Smooth muscle cell (in vitro differentiated cells): ENCODE measurements around the gene S100A11. TPM values are rescaled to one million over a fixed set of nuclear protein-coding genes. Genes with fewer than 3 reads are reported as not detected.

ENCODE experiments used
- DNase-seq: peaks from one replicate; lab custom pipeline; 2025; ENCODE audit not compliant: unreplicated experiment; lab: John Stamatoyannopoulos, UW
- H2AFZ ChIP-seq: fragments of 200-600 bp; sonication (generic); 2 replicates; pipeline ENCODE4 v1.6.0; 2016; ENCODE audit warnings: antibody characterized with exemption, low read depth, mild to moderate bottlenecking
- H3F3A ChIP-seq: fragments of 200-600 bp; sonication (generic); 2 replicates; pipeline ENCODE4 v1.6.0; 2017; ENCODE audit warnings: antibody characterized with exemption, low read depth
- H3K27ac ChIP-seq: fragments of 200-600 bp; sonication (generic); 2 replicates; pipeline ENCODE4 v1.5.1; 2016; ENCODE audit warnings: low read depth, mild to moderate bottlenecking
- H3K27me3 ChIP-seq: fragments of 200-600 bp; sonication (generic); 2 replicates; pipeline ENCODE4 v1.6.1; 2016; ENCODE audit warnings: low read depth, mild to moderate bottlenecking
- H3K36me3 ChIP-seq: fragments of 200-600 bp; sonication (generic); 2 replicates; pipeline ENCODE4 v1.5.1; 2016; ENCODE audit warnings: low read depth
- H3K4me1 ChIP-seq: fragments of 200-600 bp; sonication (generic); 2 replicates; pipeline ENCODE4 v1.5.1; 2016; ENCODE audit warnings: low read depth
- H3K4me2 ChIP-seq: fragments of 200-600 bp; sonication (generic); 2 replicates; pipeline ENCODE4 v1.6.0; 2016; ENCODE audit warnings: mild to moderate bottlenecking
- H3K4me3 ChIP-seq: fragments of 200-600 bp; sonication (generic); 2 replicates; pipeline ENCODE4 v1.5.1; 2016; ENCODE audit warnings: mild to moderate bottlenecking
- H3K79me2 ChIP-seq: fragments of 200-600 bp; sonication (generic); 2 replicates; pipeline ENCODE4 v1.6.0; 2016; ENCODE audit warnings: low read depth, mild to moderate bottlenecking
- H3K9ac ChIP-seq: fragments of 200-600 bp; sonication (generic); 2 replicates; pipeline ENCODE4 v1.6.0; 2016; ENCODE audit warnings: low read depth
- H3K9me3 ChIP-seq: fragments of 200-600 bp; sonication (generic); replicated peaks from 2 replicates; pipeline ENCODE4 v1.5.1; 2016; ENCODE audit warnings: low read depth
- H4K20me1 ChIP-seq: fragments of 200-600 bp; sonication (generic); 2 replicates; pipeline ENCODE4 v1.6.0; 2016; ENCODE audit warnings: low read depth
- CTCF ChIP-seq: fragments of 200-600 bp; sonication (generic); IDR thresholded peaks from 2 replicates; pipeline ENCODE4 v1.5.1; 2017; ENCODE audit warnings: borderline replicate concordance, mild to moderate bottlenecking, antibody characterized with exemption; ENCODE audit not compliant: insufficient read depth, poor library complexity, severe bottlenecking
- WGBS: methylation state at CpG from one replicate; pipeline ENCODE4 v1.1.7; 2016; ENCODE audit warnings: low lambda C conversion rate; 5-methylcytosine and 5-hydroxymethylcytosine counted together
- polyA plus RNA-seq: library from polyadenylated mRNA; unstranded; fragments of >200 nt; fragmentation: Nextera tagmentation; extraction: Ambion mirVana; gene quantifications from 2 replicates; pipeline ENCODE4 v1.2.1, GENCODE V29; 2016
- small RNA-seq: library from RNA; depleted of rRNA; stranded (forward); fragments of <200 nt; gene quantifications from one replicate; pipeline ENCODE3, GENCODE V24; 2014
- total RNA-seq: library from RNA; depleted of rRNA; stranded (reverse); fragments of >200 nt; gene quantifications from 2 replicates; pipeline ENCODE4 v1.2.3, GENCODE V29; 2014

The S100A11 gene
- total and polyA plus RNA-seq, 2 experiments from 2014 or later, result 1,481 to 2,824 TPM

- Histone ChIP-seq H3K36me3 (peaks cover 10% of the 10 kb centered on the region), H3K27me3 (no peaks in the 10 kb centered on the region), H2AFZ (no peak overlapping the region), H3F3A (peaks cover 64% of the 10 kb centered on the region), H3K9ac (no peak overlapping the region), H3K27ac (peak overlapping the region; percentile 99), H3K4me3 (no peak overlapping the region), H3K4me2 (no peak overlapping the region), H3K9me3 (no peaks in the 10 kb centered on the region), H4K20me1 (peaks cover 92% of the 10 kb centered on the region), H3K79me2 (peaks cover 62% of the 10 kb centered on the region), H3K4me1 (peaks cover 16% of the 10 kb centered on the region)
- 88% methylated on average over 1 of the region's 1 CpG for WGBS
- DNase-seq, result no peak
- TF ChIP-seq CTCF, result no peak
Observed at GRCh38 chr1:151985768-151986167, 51.0 kb downstream of the S100A11 start.

- Histone ChIP-seq H3K27ac (peak overlapping the region; percentile 99), H2AFZ (no peak overlapping the region), H3K4me3 (no peak overlapping the region), H3K4me1 (peaks cover 11% of the 10 kb centered on the region), H4K20me1 (peaks cover 87% of the 10 kb centered on the region), H3F3A (peaks cover 59% of the 10 kb centered on the region), H3K27me3 (no peaks in the 10 kb centered on the region), H3K79me2 (peaks cover 57% of the 10 kb centered on the region), H3K9ac (no peak overlapping the region), H3K36me3 (peaks cover 10% of the 10 kb centered on the region), H3K4me2 (no peak overlapping the region), H3K9me3 (no peaks in the 10 kb centered on the region)
- no peak for TF ChIP-seq CTCF
- 100% methylated on average over 2 of the region's 2 CpGs for WGBS
- DNase-seq, result no peak
Observed at GRCh38 chr1:151985270-151985669, 51.5 kb downstream of the S100A11 start.

- Histone ChIP-seq H3K27me3 (no peaks in the 10 kb centered on the region), H3K4me3 (no peak overlapping the region), H3K79me2 (peaks cover 50% of the 10 kb centered on the region), H3K27ac (peak overlapping the region; percentile 99), H4K20me1 (peaks cover 79% of the 10 kb centered on the region), H3K36me3 (peaks cover 10% of the 10 kb centered on the region), H3K9me3 (no peaks in the 10 kb centered on the region), H3K4me1 (peaks cover 4% of the 10 kb centered on the region), H3F3A (peaks cover 50% of the 10 kb centered on the region), H2AFZ (no peak overlapping the region), H3K4me2 (no peak overlapping the region), H3K9ac (no peak overlapping the region)
- no peak for TF ChIP-seq CTCF
- WGBS, result 38% methylated on average over 1 of the region's 1 CpG
- no peak for DNase-seq
Observed at GRCh38 chr1:151984313-151984956, 52.4 kb downstream of the S100A11 start.

Small RNA genes lying within 50 kb of the gene (small RNA-seq; reads per million reads assigned to genes)
- gene SPTLC1P4, result not detected

Other genes with a start within 250 kb of the S100A11 start
- gene TDRKH, start 246.5 kb downstream of the S100A11 start, total RNA-seq, result 3.9 and 8.5 TPM in 2 replicates
- gene TDRKH, start 246.5 kb downstream of the S100A11 start, polyA plus RNA-seq, result 3.9 and 4.7 TPM in 2 replicates
- not detected in 2 replicates for gene LINGO4, start 231.6 kb downstream of the S100A11 start, total RNA-seq
- not detected in 2 replicates for gene LINGO4, start 231.6 kb downstream of the S100A11 start, polyA plus RNA-seq
- not detected in 2 replicates for gene RORC, start 205.2 kb downstream of the S100A11 start, total RNA-seq
- not detected in 2 replicates for gene RORC, start 205.2 kb downstream of the S100A11 start, polyA plus RNA-seq
- not detected in 2 replicates for gene C2CD4D, start 197.2 kb downstream of the S100A11 start, total RNA-seq
- gene C2CD4D, start 197.2 kb downstream of the S100A11 start, polyA plus RNA-seq, result 1.2 TPM in 1 of 2 replicates, not detected in the other
- gene THEM5, start 183.3 kb downstream of the S100A11 start, total RNA-seq, result 0.76 and 2.1 TPM in 2 replicates
- 1.0 and 1.3 TPM in 2 replicates for gene THEM5, start 183.3 kb downstream of the S100A11 start, polyA plus RNA-seq
- gene THEM4, start 127.5 kb downstream of the S100A11 start, total RNA-seq, result 11.8 and 14.4 TPM in 2 replicates
- gene THEM4, start 127.5 kb downstream of the S100A11 start, polyA plus RNA-seq, result 15.9 and 19.0 TPM in 2 replicates
- gene S100A10, start 43.1 kb downstream of the S100A11 start, total RNA-seq, result 339 and 477 TPM in 2 replicates
- gene S100A10, start 43.1 kb downstream of the S100A11 start, polyA plus RNA-seq, result 1,351 and 2,073 TPM in 2 replicates
- gene TCHHL1, start 52.1 kb upstream of the S100A11 start, total RNA-seq, result not detected in 2 replicates
- not detected in 2 replicates for gene TCHHL1, start 52.1 kb upstream of the S100A11 start, polyA plus RNA-seq
- not detected in 2 replicates for gene TCHH, start 78.4 kb upstream of the S100A11 start, total RNA-seq
- not detected in 2 replicates for gene TCHH, start 78.4 kb upstream of the S100A11 start, polyA plus RNA-seq
- gene RPTN, start 122.2 kb upstream of the S100A11 start, total RNA-seq, result not detected in 2 replicates
- gene RPTN, start 122.2 kb upstream of the S100A11 start, polyA plus RNA-seq, result not detected in 2 replicates
- gene HRNR, start 187.2 kb upstream of the S100A11 start, total RNA-seq, result not detected in 2 replicates
- gene HRNR, start 187.2 kb upstream of the S100A11 start, polyA plus RNA-seq, result not detected in 2 replicates